ENCODE measurements around the gene ZWILCH. TPM values are rescaled to one million over a fixed set of nuclear protein-coding genes. Genes with fewer than 3 reads are reported as not detected.

Gene ZWILCH
- total RNA-seq, 4 donors from 2014 or later, result 2.0 to 6.0 (median 2.9) TPM

GRCh38 chr15:66545255-66545654, 40.1 kb downstream of the ZWILCH start:
- Histone ChIP-seq H3K27me3 (no peaks in the 10 kb centered on the region), H3K27ac (no peak overlapping the region)

DNA sequence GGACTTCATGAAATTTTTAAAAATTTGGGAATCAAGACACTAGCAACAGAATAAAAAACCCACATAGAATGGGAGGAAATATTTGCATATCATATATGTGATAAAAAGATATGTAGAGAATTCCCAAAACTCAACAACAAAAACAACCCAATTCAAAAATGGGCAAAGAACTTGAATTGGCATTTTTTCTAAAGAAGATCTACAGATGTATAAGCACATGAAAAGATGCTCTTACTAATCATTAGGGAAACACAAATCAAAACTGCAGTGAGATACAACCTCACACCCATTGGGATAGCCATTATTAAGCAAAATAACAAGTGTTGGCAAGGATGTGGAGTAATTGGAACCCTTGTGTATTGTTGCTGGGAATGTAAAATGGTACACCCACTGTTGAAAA, 50.6 kb downstream of the ZWILCH start:
- Histone ChIP-seq H3K27ac (no peak overlapping the region), H3K9me3 (peaks cover 0 to 7% (median 0%) of the 10 kb centered on the region in 3 donors), H3K27me3 (no peaks in the 10 kb centered on the region), H3K4me3 (no peak overlapping the region), H3K4me1 (no peaks in the 10 kb centered on the region), H3K36me3 (no peaks in the 10 kb centered on the region)
- TF ChIP-seq EP300 (IDR thresholded peaks at IDR 0.05) (no peak), POLR2A (IDR thresholded peaks at IDR 0.05) (no peak)
- ATAC-seq, result no peak

More at GRCh38 chr15:66545255-66545654, 40.1 kb downstream of the ZWILCH start:
- H3K4me3 ChIP-seq, result no peak overlapping the region
- no peaks in the 10 kb centered on the region for H3K4me1 ChIP-seq
- 83% methylated on average over 1 of the region's 1 CpG; no CpG with 5 or more reads in 1 of the 2 donors for WGBS, 2 donors (ENCODE audit: low coverage in 1 of 2)
- no peaks in the 10 kb centered on the region for H3K9me3 ChIP-seq
- no peak for ATAC-seq
- TF ChIP-seq POLR2AphosphoS5 (IDR thresholded peaks at IDR 0.05) (no peak), EP300 (IDR thresholded peaks at IDR 0.05) (no peak), POLR2A (IDR thresholded peaks at IDR 0.05) (no peak), CTCF (IDR thresholded peaks at IDR 0.05) (no peak)
- peaks cover 0 to 27% of the 10 kb centered on the region in 2 donors for H3K36me3 ChIP-seq

- no peaks in the 10 kb centered on the region for H3K4me1 ChIP-seq
- H3K9me3 ChIP-seq, result peaks cover 0 to 7% (median 0%) of the 10 kb centered on the region in 3 donors
- no peaks in the 10 kb centered on the region for H3K36me3 ChIP-seq
- 85 to 88% methylated on average over 4 to 5 of the region's 6 CpGs for WGBS, 2 donors (ENCODE audit: low coverage in 1 of 2)
- no peak for ATAC-seq
- TF ChIP-seq EP300 (IDR thresholded peaks at IDR 0.05) (no peak), CTCF (IDR thresholded peaks at IDR 0.05) (no peak), POLR2A (IDR thresholded peaks at IDR 0.05) (no peak)
- H3K4me3 ChIP-seq, result no peak overlapping the region
- no peaks in the 10 kb centered on the region for H3K27me3 ChIP-seq
- no peak overlapping the region for H3K27ac ChIP-seq
Observed at GRCh38 chr15:66558271-66558670, 53.1 kb downstream of the ZWILCH start.

- Histone ChIP-seq H3K4me3 (no peak overlapping the region), H3K9me3 (no peaks in the 10 kb centered on the region), H3K27ac (no peak overlapping the region), H3K36me3 (no peaks in the 10 kb centered on the region), H3K27me3 (no peaks in the 10 kb centered on the region), H3K4me1 (no peaks in the 10 kb centered on the region)
- WGBS, 2 donors (ENCODE audit: low coverage in 1 of 2), result 90 to 98% methylated on average over 6 to 8 of the region's 18 CpGs
- ATAC-seq, result no peak
- no peak for TF ChIP-seq POLR2A (IDR thresholded peaks at IDR 0.05)
- no peak for TF ChIP-seq EP300 (IDR thresholded peaks at IDR 0.05)
- no peak for TF ChIP-seq POLR2AphosphoS5 (IDR thresholded peaks at IDR 0.05)
- TF ChIP-seq CTCF (IDR thresholded peaks at IDR 0.05), result no peak
Observed at GRCh38 chr15:66560856-66561525, 55.9 kb downstream of the ZWILCH start.

DNA sequence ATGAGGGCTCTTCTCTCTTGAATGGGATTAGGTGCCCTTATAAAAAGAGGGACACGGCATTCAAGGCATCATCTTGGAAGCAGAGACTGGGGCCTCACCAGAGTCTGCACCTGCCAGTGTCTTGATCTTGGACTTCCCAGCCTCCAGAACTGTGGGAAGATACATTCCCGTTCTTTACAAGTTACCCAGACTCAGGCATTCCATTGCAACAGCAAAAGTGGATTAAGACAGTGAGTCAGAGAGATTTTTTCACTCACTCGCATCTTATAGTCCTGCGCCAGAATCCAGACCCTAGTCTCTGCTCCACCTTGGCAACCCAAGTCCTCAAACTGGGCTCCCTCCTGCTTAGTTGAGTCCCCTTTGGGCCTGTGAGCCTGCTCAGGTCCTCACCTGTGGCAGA, 58.0 kb downstream of the ZWILCH start:
- Histone ChIP-seq H3K36me3 (no peaks in the 10 kb centered on the region), H3K27me3 (peaks cover 3% of the 10 kb centered on the region), H3K9me3 (no peaks in the 10 kb centered on the region), H3K27ac (no peak overlapping the region), H3K4me3 (no peak overlapping the region), H3K4me1 (peaks cover 0 to 8% (median 0%) of the 10 kb centered on the region in 3 donors)
- no peak for TF ChIP-seq POLR2AphosphoS5 (IDR thresholded peaks at IDR 0.05)
- no peak for TF ChIP-seq POLR2A (IDR thresholded peaks at IDR 0.05)
- no peak for ATAC-seq
- WGBS, 2 donors (ENCODE audit: low coverage in 1 of 2), result 53 to 100% methylated on average over 1 to 2 of the region's 4 CpGs

- Histone ChIP-seq H3K4me3 (no peak overlapping the region), H3K4me1 (peaks cover 0 to 8% (median 0%) of the 10 kb centered on the region in 3 donors), H3K36me3 (no peaks in the 10 kb centered on the region), H3K27ac (no peak overlapping the region), H3K9me3 (no peaks in the 10 kb centered on the region), H3K27me3 (peaks cover 3% of the 10 kb centered on the region)
- WGBS, 2 donors (ENCODE audit: low coverage in 1 of 2), result 80 to 95% methylated on average over 2 to 6 of the region's 13 CpGs
- no peak for ATAC-seq
- no peak for TF ChIP-seq EP300 (IDR thresholded peaks at IDR 0.05)
- TF ChIP-seq POLR2AphosphoS5 (IDR thresholded peaks at IDR 0.05), result no peak
- TF ChIP-seq CTCF (IDR thresholded peaks at IDR 0.05), result no peak
- no peak for TF ChIP-seq POLR2A (IDR thresholded peaks at IDR 0.05)
Observed at GRCh38 chr15:66563566-66564110, 58.5 kb downstream of the ZWILCH start.
